Measurements from ENCODE around the gene LMCD1.

The LMCD1 gene

DNA sequence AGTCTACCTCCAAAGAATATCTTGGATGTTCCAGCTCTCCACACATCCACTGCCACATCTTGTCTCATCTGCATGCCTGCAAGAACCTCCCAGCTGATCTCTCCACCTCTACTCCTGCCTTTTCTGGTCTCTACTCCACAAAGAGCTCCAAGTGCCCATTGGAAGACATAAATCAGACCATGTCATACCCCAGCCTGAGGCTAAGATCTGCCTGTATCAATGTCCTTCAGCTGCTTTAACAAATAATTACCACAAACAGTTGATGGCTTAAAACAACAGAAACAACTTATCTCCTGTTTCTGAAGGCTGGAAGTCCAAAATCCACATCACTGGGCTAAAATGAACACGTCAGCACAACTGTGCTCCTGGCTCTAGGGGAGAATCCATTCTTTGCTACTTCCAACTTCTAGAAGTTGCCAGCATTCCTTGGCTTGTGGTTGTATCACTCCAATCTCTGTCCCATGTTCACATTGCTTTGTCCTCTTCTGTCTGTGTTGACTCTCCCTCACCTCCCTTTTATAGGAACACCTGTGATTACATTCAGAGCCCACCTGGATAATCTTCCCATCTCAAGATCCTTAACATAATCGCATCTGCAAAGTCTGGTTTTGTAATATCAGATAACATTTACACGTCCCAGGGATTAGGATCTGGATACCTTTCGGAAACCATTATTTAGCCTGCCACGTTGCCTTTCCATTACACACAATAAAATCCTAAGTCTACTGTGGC is 17.0 kb upstream of the LMCD1 start:
- no peak for DNase-seq (ENCODE audit: low read depth in 2 of 2)

GRCh38 chr3:8485141-8485870 is 16.3 kb upstream of the LMCD1 start:
- no peak for DNase-seq (ENCODE audit: low read depth in 2 of 2)

- DNase-seq (ENCODE audit: low read depth in 2 of 2): no peak
Measured at GRCh38 chr3:8485943-8486342, 15.7 kb upstream of the LMCD1 start.

DNA sequence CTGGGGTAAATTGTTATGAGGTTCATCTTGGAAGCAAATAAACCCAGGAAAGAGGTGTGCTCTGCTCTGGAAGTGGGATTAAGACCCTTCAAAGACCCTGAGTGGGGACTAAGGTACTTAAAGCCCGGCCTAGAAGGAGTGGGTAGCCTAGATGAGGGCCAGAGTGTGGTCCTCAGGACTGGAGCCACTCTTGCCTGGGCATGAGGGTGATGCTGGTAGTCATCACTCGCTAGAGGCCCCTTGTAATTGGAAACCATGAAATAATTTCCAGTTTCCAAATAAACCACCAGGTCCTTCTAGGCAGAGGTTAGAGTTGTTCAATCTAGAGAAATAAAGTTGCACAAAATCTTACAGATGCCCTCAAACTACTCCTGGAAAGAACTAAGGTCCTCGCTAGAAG is 15.2 kb upstream of the LMCD1 start:
- DNase-seq (ENCODE audit: low read depth in 2 of 2): no peak

- no peak for DNase-seq (ENCODE audit: low read depth in 2 of 2)
Measured at GRCh38 chr3:8486936-8487335, 14.7 kb upstream of the LMCD1 start.

DNA sequence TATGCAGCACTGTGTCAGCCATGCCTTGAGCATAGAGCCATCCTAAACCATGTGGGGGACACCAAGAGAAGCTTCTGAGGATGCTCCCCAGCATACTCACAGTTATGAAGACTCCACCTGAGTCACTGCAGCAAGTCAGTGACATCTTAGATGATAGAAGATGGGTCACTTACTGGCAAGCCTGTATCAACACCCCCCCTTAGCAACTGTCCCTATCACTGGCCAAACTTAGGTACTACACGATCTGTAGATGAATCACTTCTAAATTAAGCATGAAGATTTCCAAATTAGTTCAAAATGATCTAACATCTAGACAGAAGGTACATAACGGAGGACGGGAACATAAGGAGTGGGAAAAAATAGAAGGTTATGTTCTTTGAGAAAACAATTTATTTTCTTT is 13.2 kb upstream of the LMCD1 start:
- DNase-seq (ENCODE audit: low read depth in 2 of 2): no peak

DNA sequence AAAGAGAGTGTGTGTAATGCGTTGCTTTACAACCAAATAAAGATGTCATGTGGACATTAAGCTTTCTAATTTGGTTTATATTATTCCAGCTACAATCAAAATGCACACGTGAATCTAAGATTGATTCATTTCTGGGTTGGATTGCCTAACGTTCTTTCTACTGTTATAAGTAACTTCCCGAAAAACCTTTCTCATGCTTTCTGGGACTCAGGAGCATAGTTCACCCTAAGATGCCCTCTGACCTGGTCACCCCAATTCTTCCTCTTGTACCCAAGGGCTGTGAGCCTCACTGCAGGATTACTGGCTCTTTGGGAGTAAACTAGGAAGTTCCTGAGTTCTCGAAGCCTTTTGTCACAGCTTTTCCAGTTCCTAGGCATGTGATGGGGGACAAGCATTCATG is 12.7 kb upstream of the LMCD1 start:
- DNase-seq (ENCODE audit: low read depth in 2 of 2): no peak

- no peak for DNase-seq (ENCODE audit: low read depth in 2 of 2)
Measured at GRCh38 chr3:8489278-8489792, 12.3 kb upstream of the LMCD1 start.

- peak; percentile 100 for DNase-seq (ENCODE audit: low read depth in 2 of 2)
Measured at GRCh38 chr3:8490079-8490552, 11.5 kb upstream of the LMCD1 start.

- DNase-seq (ENCODE audit: low read depth in 2 of 2): peak; percentile 66 to 68
Measured at GRCh38 chr3:8491271-8492144, 10.1 kb upstream of the LMCD1 start.

DNA sequence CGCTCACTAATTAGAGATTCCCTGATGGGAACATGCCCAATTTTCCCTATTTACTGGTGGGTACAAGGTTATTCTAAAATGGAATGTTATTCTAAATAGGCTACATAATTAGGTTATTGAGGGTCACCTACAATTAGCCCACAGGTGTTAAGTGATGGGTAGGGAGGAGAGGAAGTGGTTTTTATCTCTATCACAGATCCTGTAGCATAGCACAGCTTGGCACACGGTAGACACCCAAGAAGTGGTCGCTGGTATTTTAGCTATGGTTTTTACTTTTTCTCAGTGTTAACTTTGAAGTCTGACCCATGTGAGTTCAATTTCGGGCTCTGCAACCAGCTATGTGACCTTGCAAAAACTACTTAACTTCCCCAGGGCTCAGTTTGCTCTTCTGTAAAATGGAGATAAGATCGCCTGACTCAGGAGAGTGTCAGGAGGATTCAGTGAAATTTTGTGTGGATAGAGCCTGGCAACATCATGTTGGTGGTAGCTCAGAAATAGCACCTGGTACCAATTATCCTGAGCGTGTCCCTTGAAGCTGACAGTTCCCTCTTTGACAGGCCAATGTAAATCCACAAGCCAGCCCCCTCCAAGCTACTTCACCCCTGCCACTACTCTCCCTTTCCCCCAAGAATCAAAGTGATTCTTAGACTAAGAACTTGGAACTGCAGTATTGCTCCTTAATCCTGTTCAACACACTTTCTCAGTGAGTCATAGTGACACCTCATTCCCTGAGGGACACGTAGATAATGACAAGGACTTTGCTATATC is 8.7 kb upstream of the LMCD1 start:
- DNase-seq (ENCODE audit: low read depth in 2 of 2): no peak

GRCh38 chr3:8493744-8494143 is 7.9 kb upstream of the LMCD1 start:
- no peak for DNase-seq (ENCODE audit: low read depth in 2 of 2)

- no peak for DNase-seq (ENCODE audit: low read depth in 2 of 2)
Measured at GRCh38 chr3:8494327-8494726, 7.3 kb upstream of the LMCD1 start.

DNA sequence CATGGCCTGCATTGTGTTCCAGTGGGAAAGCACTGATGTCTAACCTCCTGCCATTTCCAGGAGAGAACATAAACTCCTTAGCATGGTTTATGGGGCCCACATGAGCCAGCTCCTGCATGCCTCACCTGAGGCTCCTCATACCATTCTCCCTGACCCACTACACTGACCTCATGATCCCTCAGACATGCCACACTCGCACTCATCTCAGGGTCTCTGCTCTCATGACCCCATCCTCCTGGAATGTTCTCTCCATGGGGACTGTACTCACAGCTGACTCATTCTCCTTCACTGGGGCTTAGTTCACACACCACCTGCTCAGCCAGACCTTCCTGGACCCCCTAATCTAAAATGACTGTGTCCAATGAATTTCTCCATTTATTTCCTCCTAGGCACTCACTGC is 4.0 kb upstream of the LMCD1 start:
- DNase-seq (ENCODE audit: low read depth in 2 of 2): no peak

DNA sequence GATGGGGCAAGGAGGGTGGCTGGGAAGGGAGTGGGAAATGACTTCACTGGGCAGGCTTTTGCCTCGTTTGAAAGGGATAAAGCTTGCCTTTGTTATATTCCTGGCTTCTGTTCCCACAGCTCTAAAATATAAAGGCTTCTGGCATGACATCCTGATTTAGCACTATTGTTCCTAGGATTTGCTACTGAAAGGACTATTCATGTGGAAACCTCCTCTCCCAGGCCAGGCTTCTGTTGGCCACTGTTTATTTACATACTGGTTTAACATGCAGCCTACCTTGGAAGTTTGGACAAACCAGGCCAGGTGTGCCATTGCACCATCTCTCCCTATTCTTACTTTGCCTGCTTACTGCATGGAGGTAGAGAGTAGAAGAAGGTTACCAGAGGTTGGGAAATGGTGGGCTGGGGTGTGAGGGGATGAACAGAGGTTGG is 2.4 kb upstream of the LMCD1 start:
- DNase-seq (ENCODE audit: low read depth in 2 of 2): no peak

- no peak for DNase-seq (ENCODE audit: low read depth in 2 of 2)
Measured at GRCh38 chr3:8500319-8500988, 1.2 kb upstream of the LMCD1 start.

- DNase-seq (ENCODE audit: low read depth in 2 of 2): no peak
Measured at GRCh38 chr3:8500989-8501370, 643 bp upstream of the LMCD1 start.

DNA sequence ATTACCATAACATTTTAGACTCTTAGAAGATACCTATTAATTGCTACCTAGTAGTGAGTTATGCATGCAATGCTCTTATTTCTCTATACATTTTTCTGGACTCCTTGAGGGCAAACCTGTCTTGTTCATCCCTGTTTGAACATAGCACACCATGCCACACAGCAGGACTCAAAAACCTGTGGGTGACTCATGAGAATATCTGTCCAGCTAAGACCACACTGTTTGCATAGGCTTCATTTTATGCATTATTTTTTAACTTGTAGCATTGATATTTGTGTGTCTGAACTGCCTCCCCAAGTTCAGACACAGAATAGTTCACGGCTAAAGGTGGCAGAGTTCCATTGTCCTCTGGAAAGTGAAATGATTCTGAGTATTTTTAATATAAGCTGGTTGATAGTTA is 1.8 kb downstream of the LMCD1 start:
- no peak for DNase-seq (ENCODE audit: low read depth in 2 of 2)

DNA sequence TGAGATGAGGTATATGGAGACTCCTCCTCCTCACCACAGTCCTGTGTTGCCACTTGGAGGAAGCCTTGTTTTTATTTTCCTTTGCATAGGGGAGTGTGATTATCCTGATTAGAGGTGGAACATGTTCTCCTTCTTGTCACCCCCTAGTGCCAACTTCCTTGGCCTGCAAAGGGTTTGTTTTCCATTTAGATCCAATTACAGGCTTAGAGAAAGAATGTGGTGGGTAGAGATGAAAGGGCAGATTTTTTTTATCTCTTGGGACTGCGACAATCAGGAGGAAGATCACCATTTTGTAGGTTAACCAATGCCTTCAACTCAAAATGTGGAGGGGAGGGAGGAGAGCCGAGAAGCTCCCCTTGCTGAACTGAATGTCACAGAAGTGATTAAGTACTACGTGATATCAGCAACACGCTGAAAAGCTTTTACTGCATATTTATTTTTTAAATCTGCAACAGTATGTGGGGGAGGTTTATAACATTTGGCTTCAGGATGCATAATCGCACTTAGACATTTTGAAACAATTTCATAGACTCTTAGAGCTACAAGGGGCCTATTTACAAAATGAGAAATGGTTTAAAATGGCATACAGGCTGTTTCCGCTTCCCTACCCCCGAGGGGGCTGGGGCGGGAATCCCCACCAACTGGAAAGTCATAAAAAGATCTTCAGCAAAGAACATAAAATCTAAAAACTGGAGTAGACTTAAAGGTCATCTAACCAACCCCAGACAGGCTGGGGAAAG is 2.4 kb downstream of the LMCD1 start:
- DNase-seq (ENCODE audit: low read depth in 2 of 2): no peak

DNA sequence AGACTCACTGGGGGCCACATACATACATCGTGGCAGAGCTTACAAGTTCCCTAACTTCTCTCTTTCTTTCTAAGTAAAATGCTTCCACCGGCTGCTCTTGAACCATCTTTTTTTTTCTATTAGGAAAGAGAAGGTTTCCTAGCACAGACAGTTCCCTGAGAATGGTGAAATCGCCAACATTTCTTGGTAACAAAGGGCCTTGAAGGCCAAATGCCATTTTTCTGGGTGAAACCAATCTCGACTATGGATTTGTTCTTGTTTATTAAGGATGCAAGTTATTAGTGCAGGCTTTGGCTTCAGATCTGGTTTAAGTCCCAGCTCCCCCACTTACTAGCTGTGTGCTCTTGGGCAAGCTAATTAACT is 3.0 kb downstream of the LMCD1 start:
- DNase-seq (ENCODE audit: low read depth in 2 of 2): no peak
